GM12875 (cell line): ENCODE results near the gene SUV39H2.
"Not testable (repeated sequence)": the region's sequence is repeated elsewhere in the genome, so short reads cannot be mapped to it uniquely, and the experiment has no call there.

ENCODE experiments used
- H3K4me3 ChIP-seq: one replicate; pipeline ENCODE4 v1.5.1; 2011; ENCODE audit warnings: low read depth, low read length, control low read depth
- TF ChIP-seq, protein P1 (sequence below): IDR thresholded peaks from 2 replicates; pipeline ENCODE4 v1.5.1; 2011; ENCODE audit warnings: low read depth, mild to moderate bottlenecking, control low read depth, inconsistent platforms, low read length, moderate library complexity, borderline replicate concordance; ENCODE audit not compliant: insufficient read depth

The SUV39H2 gene

DNA sequence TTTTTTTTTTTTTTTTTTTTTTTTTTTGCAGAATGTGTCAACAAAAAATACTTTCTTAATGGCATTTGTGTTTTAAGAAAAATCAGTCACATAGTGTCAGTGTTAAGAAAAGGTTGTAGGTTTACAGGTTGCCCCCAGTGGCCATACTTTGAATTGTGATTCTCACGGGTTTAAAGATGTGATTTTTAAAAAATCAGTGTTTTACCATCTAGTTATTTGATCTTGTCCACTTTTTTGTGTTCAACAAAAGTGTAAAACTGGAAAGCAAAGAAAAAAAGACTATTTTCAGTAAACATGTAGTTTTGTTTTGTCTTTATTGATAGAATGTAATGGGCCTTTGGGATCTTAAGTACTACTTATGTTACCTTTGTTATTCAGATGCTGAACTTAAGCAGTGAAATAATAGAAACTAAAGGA, 25.7 kb downstream of the SUV39H2 start:
- TF ChIP-seq, protein P1, sequence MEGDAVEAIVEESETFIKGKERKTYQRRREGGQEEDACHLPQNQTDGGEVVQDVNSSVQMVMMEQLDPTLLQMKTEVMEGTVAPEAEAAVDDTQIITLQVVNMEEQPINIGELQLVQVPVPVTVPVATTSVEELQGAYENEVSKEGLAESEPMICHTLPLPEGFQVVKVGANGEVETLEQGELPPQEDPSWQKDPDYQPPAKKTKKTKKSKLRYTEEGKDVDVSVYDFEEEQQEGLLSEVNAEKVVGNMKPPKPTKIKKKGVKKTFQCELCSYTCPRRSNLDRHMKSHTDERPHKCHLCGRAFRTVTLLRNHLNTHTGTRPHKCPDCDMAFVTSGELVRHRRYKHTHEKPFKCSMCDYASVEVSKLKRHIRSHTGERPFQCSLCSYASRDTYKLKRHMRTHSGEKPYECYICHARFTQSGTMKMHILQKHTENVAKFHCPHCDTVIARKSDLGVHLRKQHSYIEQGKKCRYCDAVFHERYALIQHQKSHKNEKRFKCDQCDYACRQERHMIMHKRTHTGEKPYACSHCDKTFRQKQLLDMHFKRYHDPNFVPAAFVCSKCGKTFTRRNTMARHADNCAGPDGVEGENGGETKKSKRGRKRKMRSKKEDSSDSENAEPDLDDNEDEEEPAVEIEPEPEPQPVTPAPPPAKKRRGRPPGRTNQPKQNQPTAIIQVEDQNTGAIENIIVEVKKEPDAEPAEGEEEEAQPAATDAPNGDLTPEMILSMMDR = peak; percentile 50; the same call in 1 of the 2 replicates
- H3K4me3 ChIP-seq = no peak overlapping the region

DNA sequence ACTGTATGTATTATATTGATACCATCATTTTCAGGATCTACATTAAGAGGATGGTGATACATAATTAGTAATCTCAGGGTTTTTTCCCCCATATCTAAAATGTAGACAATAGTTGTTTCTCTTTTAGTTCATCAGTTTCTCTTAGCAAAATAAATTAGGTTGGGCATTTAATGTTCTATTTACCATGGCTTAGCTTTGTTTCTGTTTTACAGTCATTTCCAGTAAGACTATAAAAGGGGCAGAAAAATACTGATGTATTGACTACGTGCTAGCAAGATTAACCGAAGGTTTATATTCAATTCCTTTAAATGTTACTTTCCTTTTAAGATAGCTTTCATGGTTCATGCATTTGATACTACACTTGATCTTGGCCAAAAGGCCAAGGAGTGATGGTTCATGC, 26.2 kb downstream of the SUV39H2 start:
- no peak overlapping the region for H3K4me3 ChIP-seq
- TF ChIP-seq, protein P1 = no peak

DNA sequence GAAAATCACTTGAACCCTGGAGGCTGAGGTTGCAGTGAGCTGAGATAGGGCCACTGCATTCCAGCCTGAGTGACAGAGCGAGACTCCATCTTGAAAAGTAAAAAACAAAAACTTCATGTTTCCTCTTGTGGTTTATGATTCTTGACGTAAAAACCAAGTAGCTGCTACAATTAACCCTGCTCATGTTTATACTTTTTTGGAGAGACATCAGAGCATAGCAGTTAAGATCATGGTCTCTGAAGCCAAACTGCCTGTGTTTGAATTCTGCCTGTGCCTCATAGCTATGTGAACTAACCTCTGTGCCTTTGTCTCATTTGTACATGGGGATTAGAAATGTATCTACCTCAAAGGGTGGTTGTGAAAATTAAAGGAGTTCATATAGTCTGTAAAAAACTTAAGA, 27.2 kb downstream of the SUV39H2 start:
- TF ChIP-seq, protein P1 = no peak
- no peak overlapping the region for H3K4me3 ChIP-seq

DNA sequence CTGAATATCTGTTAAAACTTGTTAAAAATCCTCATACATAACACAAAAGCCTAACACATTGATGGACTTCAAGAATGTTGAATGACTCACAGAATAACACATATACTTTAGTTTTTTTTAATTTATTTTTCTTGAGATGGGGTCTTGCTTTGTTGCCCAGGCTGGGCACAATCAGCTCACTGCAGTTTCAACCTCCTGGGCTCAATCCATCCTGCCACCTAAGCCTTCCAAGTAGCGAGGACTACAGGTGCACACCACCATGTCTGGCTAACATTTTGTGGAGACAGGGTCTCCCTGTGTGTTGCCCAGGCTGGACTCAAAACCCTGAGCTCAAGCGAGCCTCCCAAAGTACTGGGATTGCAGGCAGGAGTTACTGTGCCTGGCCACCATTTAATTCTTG, 28.1 kb downstream of the SUV39H2 start:
- H3K4me3 ChIP-seq = no peak overlapping the region
- TF ChIP-seq, protein P1 = no peak

DNA sequence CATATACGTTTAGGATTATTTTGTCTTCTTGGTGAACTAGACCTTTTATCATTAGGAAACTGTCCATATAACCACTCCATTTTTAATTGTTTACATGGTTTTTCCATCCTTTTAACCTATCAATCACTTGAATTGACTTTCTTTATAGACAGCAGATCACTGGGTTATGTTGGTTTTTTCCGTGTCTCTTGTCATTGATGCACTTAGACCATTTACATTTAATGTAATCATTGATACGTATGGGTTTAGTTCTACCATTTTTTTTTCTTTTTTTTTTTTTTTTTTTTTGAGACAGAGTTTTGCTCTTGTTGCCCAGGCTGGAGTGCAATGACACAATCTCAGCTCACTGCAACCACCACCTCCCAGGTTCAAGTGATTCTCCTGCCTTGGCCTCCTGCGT, 28.9 kb downstream of the SUV39H2 start:
- not testable (repeated sequence) for H3K4me3 ChIP-seq

DNA sequence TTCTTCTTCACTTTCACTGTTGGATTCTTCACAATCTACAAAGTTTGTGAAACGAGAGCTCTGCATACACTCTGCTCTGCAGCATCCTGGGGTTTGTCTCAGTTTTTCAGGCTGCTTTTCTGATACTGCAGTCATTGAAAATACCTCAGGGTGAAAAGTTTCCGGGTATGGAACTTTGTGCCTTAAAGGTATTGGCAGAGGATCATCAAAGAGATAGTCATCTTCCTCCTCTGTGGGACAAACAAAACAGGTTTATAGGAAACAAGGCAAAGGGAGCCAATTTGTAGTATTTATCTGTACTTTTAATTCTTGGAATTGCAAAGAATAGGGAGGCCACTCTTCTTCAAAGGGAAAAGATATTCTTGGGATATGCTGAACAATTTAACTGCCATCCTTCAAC, 30.4 kb downstream of the SUV39H2 start:
- TF ChIP-seq, protein P1 = no peak
- no peak overlapping the region for H3K4me3 ChIP-seq

DNA sequence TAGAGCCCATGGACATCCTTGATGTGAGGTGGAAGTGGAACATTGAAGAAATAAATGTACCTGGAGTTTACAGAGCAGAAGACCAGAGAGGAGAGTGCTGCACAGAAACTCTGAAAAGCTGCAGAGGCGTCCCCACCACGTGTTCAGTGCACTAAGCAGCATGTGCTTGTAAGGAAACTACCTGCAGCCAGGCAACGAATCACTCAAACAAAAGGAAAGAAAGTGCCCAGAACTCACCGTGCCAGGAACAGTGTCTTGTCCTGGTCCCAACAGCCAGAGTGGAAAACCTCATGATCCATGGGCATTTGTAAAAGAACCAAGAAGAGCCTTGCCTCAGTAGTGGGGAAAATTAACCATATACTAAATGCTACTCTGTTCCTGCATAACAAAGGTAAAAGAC, 32.3 kb downstream of the SUV39H2 start:
- TF ChIP-seq, protein P1 = no peak
- no peak overlapping the region for H3K4me3 ChIP-seq

DNA sequence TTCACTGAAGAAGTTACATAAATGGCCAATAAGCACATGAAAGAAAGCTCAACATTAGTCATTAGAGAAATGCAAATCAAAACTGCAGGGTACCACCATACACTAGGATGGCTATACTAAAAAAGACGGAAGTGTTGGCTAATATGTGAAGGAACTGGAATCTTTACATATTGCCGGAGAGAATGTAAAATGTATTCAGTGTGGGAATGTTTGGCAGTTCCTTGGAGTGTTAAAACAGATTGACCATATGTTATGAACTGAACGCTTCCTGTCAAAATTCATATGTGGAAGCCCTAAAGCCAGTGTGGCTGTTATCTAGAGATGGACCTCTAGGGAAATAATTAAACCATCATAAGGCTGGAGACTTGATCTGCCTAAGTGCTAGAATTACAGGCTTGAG, 33.1 kb downstream of the SUV39H2 start:
- no peak overlapping the region for H3K4me3 ChIP-seq
- TF ChIP-seq, protein P1 = no peak
